Loucy (cell line): ENCODE results near the gene RNASE7.

Experiments
- H2AFZ ChIP-seq: fragments of 200-600 bp; sonication (generic); 2 replicates; pipeline ENCODE4 v1.6.0; 2016; ENCODE audit warnings: antibody characterized with exemption, mild to moderate bottlenecking, low read length, moderate library complexity
- H3F3A ChIP-seq: fragments of 200-600 bp; 2 replicates; pipeline ENCODE4 v1.6.0; 2016; ENCODE audit warnings: antibody characterized with exemption, low read depth, mild to moderate bottlenecking
- H3K27me3 ChIP-seq: fragments of 200-600 bp; sonication (generic); 2 replicates; pipeline ENCODE4 v1.6.1; 2014; ENCODE audit warnings: low read length, mild to moderate bottlenecking; ENCODE audit not compliant: insufficient read depth, poor library complexity, severe bottlenecking
- H3K36me3 ChIP-seq: fragments of 200-600 bp; sonication (generic); 2 replicates; pipeline ENCODE4 v1.6.1; 2016; ENCODE audit warnings: low read length; ENCODE audit not compliant: insufficient read depth
- H3K4me1 ChIP-seq: fragments of 200-600 bp; sonication (generic); 2 replicates; pipeline ENCODE4 v1.5.1; 2014; ENCODE audit warnings: low read length, mild to moderate bottlenecking; ENCODE audit not compliant: insufficient read depth, poor library complexity, severe bottlenecking
- H3K4me2 ChIP-seq: fragments of 200-600 bp; sonication (generic); 2 replicates; pipeline ENCODE4 v1.6.0; 2014; ENCODE audit warnings: antibody characterized with exemption, low read length, low read depth, mild to moderate bottlenecking; ENCODE audit not compliant: poor library complexity, severe bottlenecking
- H3K4me3 ChIP-seq: fragments of 200-600 bp; sonication (generic); 2 replicates; pipeline ENCODE4 v1.5.1; 2014; ENCODE audit warnings: low read length, mild to moderate bottlenecking, mixed read lengths; ENCODE audit not compliant: poor library complexity, severe bottlenecking
- H3K79me2 ChIP-seq: fragments of 200-600 bp; sonication (generic); 2 replicates; pipeline ENCODE4 v1.6.1; 2014; ENCODE audit warnings: low read length; ENCODE audit not compliant: insufficient read depth
- H3K9ac ChIP-seq: fragments of 200-600 bp; sonication (generic); 2 replicates; pipeline ENCODE4 v1.6.0; 2014; ENCODE audit warnings: mild to moderate bottlenecking, low read depth, low read length, moderate library complexity; ENCODE audit not compliant: poor library complexity, severe bottlenecking
- H3K9me2 ChIP-seq: fragments of 200-600 bp; sonication (generic); replicated peaks from 2 replicates; pipeline ENCODE4 v1.6.1; 2016; ENCODE audit warnings: low read depth, low read length, mixed read lengths
- H3K9me3 ChIP-seq: fragments of 200-600 bp; sonication (generic); 2 replicates; pipeline ENCODE4 v1.6.1; 2014; ENCODE audit warnings: mild to moderate bottlenecking, antibody characterized with exemption, low read length, low read depth; ENCODE audit not compliant: insufficient read depth
- H4K20me1 ChIP-seq: fragments of 200-600 bp; sonication (generic); 2 replicates; pipeline ENCODE4 v1.6.0; 2014; ENCODE audit warnings: antibody characterized with exemption, low read length, mild to moderate bottlenecking; ENCODE audit not compliant: insufficient read depth, poor library complexity, severe bottlenecking
- EZH2phosphoT487 ChIP-seq: fragments of 200-600 bp; IDR thresholded peaks from 2 replicates; pipeline ENCODE4 v1.6.1; 2018; ENCODE audit warnings: antibody characterized with exemption, mild to moderate bottlenecking, moderate library complexity, borderline replicate concordance
- TF ChIP-seq, protein P1 (sequence below): fragments of 200-600 bp; sonication (generic); conservative IDR thresholded peaks from 2 replicates; pipeline ENCODE4 v1.5.1; 2014; ENCODE audit warnings: mild to moderate bottlenecking, antibody characterized with exemption, low read length

The RNASE7 gene

DNA sequence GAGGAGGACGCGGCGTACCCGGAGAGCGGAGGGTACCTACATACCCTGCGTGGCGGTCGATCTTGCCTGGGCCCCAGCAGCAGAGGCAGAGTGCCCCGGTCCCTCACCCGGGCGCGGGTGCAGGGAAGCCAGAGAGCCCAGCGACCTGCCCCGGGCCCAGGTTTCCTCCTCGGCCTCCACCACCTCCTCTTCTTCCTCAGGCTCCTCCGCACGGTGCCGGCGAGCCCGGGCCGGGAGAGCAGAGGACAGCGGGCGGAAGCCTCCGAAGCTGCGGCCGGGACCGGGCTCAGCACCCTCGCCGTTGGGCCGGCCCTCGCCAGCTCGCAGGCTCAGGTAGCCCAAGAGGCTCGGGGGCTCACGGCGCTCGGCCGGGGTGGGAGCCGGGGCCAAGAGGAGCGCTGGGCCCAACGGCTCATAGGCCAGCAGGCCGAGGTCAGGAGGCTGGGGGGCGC lies 49.7 kb downstream of the RNASE7 start:
- peaks cover 15% of the 10 kb centered on the region for H3F3A ChIP-seq
- H3K4me2 ChIP-seq, result no peak overlapping the region
- H3K9me3 ChIP-seq, result no peaks in the 10 kb centered on the region
- no peaks in the 10 kb centered on the region for H3K9me2 ChIP-seq
- H3K79me2 ChIP-seq, result no peaks in the 10 kb centered on the region; the same call in 1 of the 2 replicates
- H3K9ac ChIP-seq, result no peak overlapping the region
- no peak for TF ChIP-seq EZH2phosphoT487
- TF ChIP-seq, protein P1, sequence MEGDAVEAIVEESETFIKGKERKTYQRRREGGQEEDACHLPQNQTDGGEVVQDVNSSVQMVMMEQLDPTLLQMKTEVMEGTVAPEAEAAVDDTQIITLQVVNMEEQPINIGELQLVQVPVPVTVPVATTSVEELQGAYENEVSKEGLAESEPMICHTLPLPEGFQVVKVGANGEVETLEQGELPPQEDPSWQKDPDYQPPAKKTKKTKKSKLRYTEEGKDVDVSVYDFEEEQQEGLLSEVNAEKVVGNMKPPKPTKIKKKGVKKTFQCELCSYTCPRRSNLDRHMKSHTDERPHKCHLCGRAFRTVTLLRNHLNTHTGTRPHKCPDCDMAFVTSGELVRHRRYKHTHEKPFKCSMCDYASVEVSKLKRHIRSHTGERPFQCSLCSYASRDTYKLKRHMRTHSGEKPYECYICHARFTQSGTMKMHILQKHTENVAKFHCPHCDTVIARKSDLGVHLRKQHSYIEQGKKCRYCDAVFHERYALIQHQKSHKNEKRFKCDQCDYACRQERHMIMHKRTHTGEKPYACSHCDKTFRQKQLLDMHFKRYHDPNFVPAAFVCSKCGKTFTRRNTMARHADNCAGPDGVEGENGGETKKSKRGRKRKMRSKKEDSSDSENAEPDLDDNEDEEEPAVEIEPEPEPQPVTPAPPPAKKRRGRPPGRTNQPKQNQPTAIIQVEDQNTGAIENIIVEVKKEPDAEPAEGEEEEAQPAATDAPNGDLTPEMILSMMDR, result no peak
- H4K20me1 ChIP-seq, result peaks cover 3% of the 10 kb centered on the region
- H3K27me3 ChIP-seq, result no peaks in the 10 kb centered on the region
- H3K4me1 ChIP-seq, result peaks cover 11% of the 10 kb centered on the region
- H3K36me3 ChIP-seq, result no peaks in the 10 kb centered on the region; the same call in 1 of the 2 replicates
- no peak overlapping the region for H3K4me3 ChIP-seq
- no peak overlapping the region for H2AFZ ChIP-seq

DNA sequence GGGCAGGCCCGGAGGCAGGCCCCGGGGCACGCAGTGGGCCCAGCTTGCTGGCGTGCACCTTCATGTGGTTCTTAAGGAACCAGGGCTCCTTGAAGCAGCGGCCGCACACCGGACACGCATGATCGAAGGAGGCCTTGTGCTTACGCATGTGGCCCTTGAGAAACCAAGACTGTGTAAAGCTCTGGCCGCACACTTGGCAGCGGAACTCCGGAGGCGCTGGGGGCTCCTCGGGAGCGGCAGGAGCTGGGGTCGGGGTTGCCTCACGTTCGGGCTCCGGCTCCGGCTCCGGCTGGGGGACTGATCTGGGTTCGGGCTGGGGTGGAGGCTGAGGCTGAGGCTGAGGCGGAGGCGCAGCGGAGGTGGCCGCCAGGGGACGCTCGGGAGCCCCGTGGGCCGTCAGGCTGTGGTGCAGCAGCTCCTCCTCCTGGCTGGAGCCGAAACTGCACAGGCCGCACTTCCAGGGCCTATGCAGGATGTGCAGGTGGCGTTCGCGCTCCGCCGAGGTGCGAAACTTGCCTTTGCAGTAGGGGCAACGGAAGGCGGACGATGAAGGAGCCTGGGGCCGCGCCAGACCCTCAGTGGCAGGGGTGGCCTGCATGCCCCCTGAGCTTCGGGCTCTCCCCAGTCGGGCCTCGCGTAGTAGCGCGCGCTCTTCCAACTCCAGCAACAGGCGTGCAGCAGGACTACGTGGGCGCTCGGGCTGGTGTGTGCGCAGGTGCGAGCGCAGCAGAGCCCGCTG lies 50.3 kb downstream of the RNASE7 start:
- no peaks in the 10 kb centered on the region for H3K27me3 ChIP-seq
- no peak overlapping the region for H3K9ac ChIP-seq
- H3K4me3 ChIP-seq, result no peak overlapping the region
- H3K79me2 ChIP-seq, result no peaks in the 10 kb centered on the region; the same call in 1 of the 2 replicates
- peaks cover 3% of the 10 kb centered on the region for H4K20me1 ChIP-seq
- H2AFZ ChIP-seq, result no peak overlapping the region
- H3F3A ChIP-seq, result peaks cover 21% of the 10 kb centered on the region
- H3K9me3 ChIP-seq, result no peaks in the 10 kb centered on the region
- no peaks in the 10 kb centered on the region for H3K9me2 ChIP-seq
- no peaks in the 10 kb centered on the region; the same call in 1 of the 2 replicates for H3K36me3 ChIP-seq
- no peak overlapping the region for H3K4me2 ChIP-seq
- peaks cover 11% of the 10 kb centered on the region for H3K4me1 ChIP-seq
- no peak for TF ChIP-seq EZH2phosphoT487
- TF ChIP-seq, protein P1, result peak; percentile 100

DNA sequence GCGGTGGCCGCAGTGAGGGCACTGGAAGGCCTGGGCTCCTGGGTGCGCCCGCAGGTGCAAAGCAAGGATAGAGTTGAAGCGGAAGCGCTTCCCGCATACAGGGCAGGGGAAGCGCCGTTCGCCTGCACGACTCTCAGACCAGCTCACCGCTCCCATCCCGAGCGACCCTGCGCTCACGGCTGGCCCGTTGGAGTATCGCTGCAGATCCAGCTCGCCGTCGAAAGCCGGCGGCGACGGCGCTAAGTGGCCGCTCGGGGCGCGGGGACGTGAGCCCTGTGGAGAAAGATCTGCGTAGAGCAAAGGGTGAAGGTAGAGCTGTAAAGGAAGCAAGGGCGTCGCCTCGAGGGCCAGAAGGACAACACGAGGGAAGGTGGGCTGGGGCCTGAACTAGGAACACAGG lies 50.9 kb downstream of the RNASE7 start:
- H3F3A ChIP-seq, result peaks cover 23% of the 10 kb centered on the region
- no peaks in the 10 kb centered on the region for H3K9me3 ChIP-seq
- H3K9me2 ChIP-seq, result no peaks in the 10 kb centered on the region
- no peaks in the 10 kb centered on the region; the same call in 1 of the 2 replicates for H3K79me2 ChIP-seq
- H2AFZ ChIP-seq, result no peak overlapping the region
- no peaks in the 10 kb centered on the region for H3K27me3 ChIP-seq
- H3K9ac ChIP-seq, result no peak overlapping the region
- TF ChIP-seq, protein P1, result no peak
- TF ChIP-seq EZH2phosphoT487, result no peak
- H3K36me3 ChIP-seq, result no peaks in the 10 kb centered on the region; the same call in 1 of the 2 replicates
- peaks cover 1% of the 10 kb centered on the region for H4K20me1 ChIP-seq
- no peak overlapping the region for H3K4me3 ChIP-seq
- H3K4me1 ChIP-seq, result peaks cover 6% of the 10 kb centered on the region
- no peak overlapping the region for H3K4me2 ChIP-seq
